PC-3 (cell line): ENCODE data around the gene CRTC1. TPM values are rescaled to one million over a fixed set of nuclear protein-coding genes. Genes with fewer than 3 reads are reported as not detected.

ENCODE experiments used
- ATAC-seq: fragments of 200-7000 bp; cut with Tn5 transposase; 2 replicates; pipeline ENCODE4 v1.9.1; 2020; ENCODE audit warnings: mild to moderate bottlenecking, moderate library complexity
- BruUV-seq: library from RNA; stranded (reverse); fragments of 400-500 nt; replicated peaks from 2 replicates; lab custom pipeline; 2021; lab: Mats Ljungman, UMichigan
- CTCF ChIA-PET: fragments of 300-600 bp; sonication (Branson Sonifier 250); formaldehyde crosslinking; loops from one replicate; lab custom pipeline; 2022; ENCODE audit warnings: antibody characterized with exemption; lab: Charles Lee
- POLR2A ChIA-PET: fragments of 300-600 bp; sonication (Branson Sonifier 250); formaldehyde crosslinking; loops from one replicate; lab custom pipeline; 2022; ENCODE audit warnings: antibody characterized with exemption; ENCODE audit not compliant: unreplicated experiment; lab: Charles Lee
- DNase-seq: peaks from one replicate; pipeline ENCODE4 v3.0.0-alpha.2; 2015
- H2AFZ ChIP-seq: fragments of 300-600 bp; sonication (generic); 2 replicates; pipeline ENCODE4 v1.6.0; 2016; ENCODE audit warnings: antibody characterized with exemption, low read length
- H3F3A ChIP-seq: fragments of 300-600 bp; sonication (generic); one replicate; pipeline ENCODE4 v1.6.0; 2017; ENCODE audit warnings: antibody characterized with exemption, low read length, control low read depth, mild to moderate bottlenecking; ENCODE audit not compliant: unreplicated experiment
- H3K27ac ChIP-seq: fragments of 300-600 bp; sonication (generic); 2 replicates; pipeline ENCODE4 v1.5.1; 2016; ENCODE audit warnings: mild to moderate bottlenecking, low read length
- H3K27me3 ChIP-seq: fragments of 300-600 bp; sonication (generic); 2 replicates; pipeline ENCODE4 v1.6.1; 2016; ENCODE audit warnings: low read length, mixed read lengths
- H3K36me3 ChIP-seq: fragments of 300-600 bp; sonication (generic); 2 replicates; pipeline ENCODE4 v1.6.1; 2016; ENCODE audit warnings: low read depth, mixed run types, low read length, mixed read lengths
- H3K4me1 ChIP-seq: fragments of 300-600 bp; sonication (generic); 2 replicates; pipeline ENCODE4 v1.5.1; 2016; ENCODE audit warnings: low read length; ENCODE audit not compliant: insufficient read depth
- H3K4me2 ChIP-seq: fragments of 300-600 bp; sonication (generic); 2 replicates; pipeline ENCODE4 v1.6.0; 2016; ENCODE audit warnings: low read length
- H3K4me3 ChIP-seq: fragments of 300-600 bp; sonication (generic); 2 replicates; pipeline ENCODE4 v1.5.1; 2016; ENCODE audit warnings: mild to moderate bottlenecking, low read length, mixed read lengths
- H3K79me2 ChIP-seq: fragments of 300-600 bp; sonication (generic); 2 replicates; pipeline ENCODE4 v1.6.1; 2017; ENCODE audit warnings: low read length, mixed read lengths
- H3K9ac ChIP-seq: fragments of 300-600 bp; sonication (generic); 2 replicates; pipeline ENCODE4 v1.6.0; 2016; ENCODE audit warnings: mild to moderate bottlenecking, low read length
- H3K9me2 ChIP-seq: fragments of 300-600 bp; sonication (generic); replicated peaks from 2 replicates; pipeline ENCODE4 v1.6.1; 2016; ENCODE audit warnings: mixed run types, low read length, mixed read lengths
- H3K9me3 ChIP-seq: fragments of 300-600 bp; sonication (generic); 2 replicates; pipeline ENCODE4 v1.6.1; 2016; ENCODE audit warnings: low read length, mixed read lengths
- H4K20me1 ChIP-seq: fragments of 300-600 bp; sonication (generic); 2 replicates; pipeline ENCODE4 v1.6.1; 2016; ENCODE audit warnings: low read length, mixed read lengths
- EZH2 ChIP-seq: fragments of 300-600 bp; sonication (generic); IDR thresholded peaks from one replicate; pipeline ENCODE4 v1.6.1; 2017; ENCODE audit warnings: antibody characterized with exemption, mild to moderate bottlenecking, low read length; ENCODE audit not compliant: unreplicated experiment
- EZH2phosphoT487 ChIP-seq: fragments of 300-600 bp; sonication (generic); IDR thresholded peaks from 2 replicates; pipeline ENCODE4 v1.6.1; 2018; ENCODE audit warnings: mild to moderate bottlenecking, antibody characterized with exemption, low read length, borderline replicate concordance
- intact Hi-C: fragments of 100-400 bp; cut with micrococcal nuclease; formaldehyde crosslinking; loops from 2 replicates; pipeline ENCODE4 v1.9.0; 2023
- total RNA-seq: library from RNA; depleted of rRNA; stranded (reverse); fragments of >200 nt; gene quantifications from 2 replicates; pipeline ENCODE4 v1.2.3, GENCODE V29; 2014
- TF ChIP-seq, protein P1 (sequence below): fragments of 300-600 bp; sonication (generic); conservative IDR thresholded peaks from 2 replicates; pipeline ENCODE4 v1.5.1; 2017; ENCODE audit warnings: antibody characterized with exemption, low read depth, mild to moderate bottlenecking, low read length

CRTC1 gene
- total RNA-seq, 1 experiment from 2014 or later: 6.7 TPM

DNA sequence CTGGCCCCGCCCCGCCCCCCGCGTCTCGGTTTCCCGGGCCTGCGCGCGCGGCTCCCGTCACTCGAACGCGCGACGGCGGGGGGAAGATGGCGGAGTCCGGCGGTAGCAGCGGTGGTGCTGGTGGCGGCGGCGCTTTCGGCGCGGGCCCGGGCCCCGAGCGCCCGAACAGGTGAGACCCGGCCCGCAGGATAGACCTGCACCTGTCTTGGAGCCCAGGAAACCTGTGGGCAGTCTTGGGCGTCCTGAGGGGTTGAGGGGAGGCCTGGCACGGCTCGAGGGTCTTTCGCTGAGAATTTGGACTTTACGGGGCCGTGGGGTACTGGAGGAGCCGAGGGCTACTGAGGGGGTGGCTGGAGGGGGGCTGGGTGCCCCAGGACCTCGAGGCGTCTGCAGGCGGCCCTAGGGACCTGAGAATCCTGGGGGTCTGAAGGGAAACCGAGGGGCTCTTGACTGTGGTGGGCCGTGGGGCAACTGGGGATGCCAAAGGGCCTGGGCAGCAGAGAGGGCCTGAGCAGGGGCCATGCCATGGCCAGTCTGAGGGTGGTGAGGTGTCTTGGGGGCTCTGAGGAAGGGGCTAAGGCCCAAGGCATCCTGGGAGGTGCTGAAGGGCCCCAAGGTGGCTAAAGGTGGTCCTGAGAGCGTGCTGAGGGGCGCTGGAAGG lies 46.4 kb upstream of the CRTC1 start, which contains the start of gene KLHL26:
TSS of gene KLHL26 (plus strand) at position 60 of the 661 bp plus-strand sequence. CDS start at position 87, 27 bp downstream.
- peaks cover 12% of the 10 kb centered on the region for H3K4me1 ChIP-seq
- peak within 1 kb of the TSS; percentile 79 for H3K4me3 ChIP-seq
- H3K27me3 ChIP-seq: no peaks in the 10 kb centered on the region
- no peak within 1 kb of the TSS for H3K27ac ChIP-seq
- no peaks in the 10 kb centered on the region for H3K36me3 ChIP-seq
- peak within 1 kb of the TSS; percentile 81 for H2AFZ ChIP-seq
- ATAC-seq: no peak
- CTCF ChIA-PET: no interaction called here
- intact Hi-C loops: loop anchor here (5.0 kb wide), 1 partner anchor 115 kb away; the partner anchor contains the start of gene ELL
- H4K20me1 ChIP-seq: 0 out of 2 replicates have a peak, but pooled peaks cover 3% of the 10 kb centered on the region
- H3K79me2 ChIP-seq: peaks cover 40% of the 10 kb centered on the region
- no peaks in the 10 kb centered on the region for H3K9me2 ChIP-seq
- H3F3A ChIP-seq: no peaks in the 10 kb centered on the region
- TF ChIP-seq EZH2 (no peak), EZH2phosphoT487 (no peak)
- TF ChIP-seq, protein P1, sequence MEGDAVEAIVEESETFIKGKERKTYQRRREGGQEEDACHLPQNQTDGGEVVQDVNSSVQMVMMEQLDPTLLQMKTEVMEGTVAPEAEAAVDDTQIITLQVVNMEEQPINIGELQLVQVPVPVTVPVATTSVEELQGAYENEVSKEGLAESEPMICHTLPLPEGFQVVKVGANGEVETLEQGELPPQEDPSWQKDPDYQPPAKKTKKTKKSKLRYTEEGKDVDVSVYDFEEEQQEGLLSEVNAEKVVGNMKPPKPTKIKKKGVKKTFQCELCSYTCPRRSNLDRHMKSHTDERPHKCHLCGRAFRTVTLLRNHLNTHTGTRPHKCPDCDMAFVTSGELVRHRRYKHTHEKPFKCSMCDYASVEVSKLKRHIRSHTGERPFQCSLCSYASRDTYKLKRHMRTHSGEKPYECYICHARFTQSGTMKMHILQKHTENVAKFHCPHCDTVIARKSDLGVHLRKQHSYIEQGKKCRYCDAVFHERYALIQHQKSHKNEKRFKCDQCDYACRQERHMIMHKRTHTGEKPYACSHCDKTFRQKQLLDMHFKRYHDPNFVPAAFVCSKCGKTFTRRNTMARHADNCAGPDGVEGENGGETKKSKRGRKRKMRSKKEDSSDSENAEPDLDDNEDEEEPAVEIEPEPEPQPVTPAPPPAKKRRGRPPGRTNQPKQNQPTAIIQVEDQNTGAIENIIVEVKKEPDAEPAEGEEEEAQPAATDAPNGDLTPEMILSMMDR: no peak
- H3K9me3 ChIP-seq: no peaks in the 10 kb centered on the region
- no peak for DNase-seq
- POLR2A ChIA-PET: no interaction called here
- H3K4me2 ChIP-seq: peak within 1 kb of the TSS; percentile 99
- no TSS peak for BruUV-seq
- H3K9ac ChIP-seq: peak within 1 kb of the TSS; percentile 84

DNA sequence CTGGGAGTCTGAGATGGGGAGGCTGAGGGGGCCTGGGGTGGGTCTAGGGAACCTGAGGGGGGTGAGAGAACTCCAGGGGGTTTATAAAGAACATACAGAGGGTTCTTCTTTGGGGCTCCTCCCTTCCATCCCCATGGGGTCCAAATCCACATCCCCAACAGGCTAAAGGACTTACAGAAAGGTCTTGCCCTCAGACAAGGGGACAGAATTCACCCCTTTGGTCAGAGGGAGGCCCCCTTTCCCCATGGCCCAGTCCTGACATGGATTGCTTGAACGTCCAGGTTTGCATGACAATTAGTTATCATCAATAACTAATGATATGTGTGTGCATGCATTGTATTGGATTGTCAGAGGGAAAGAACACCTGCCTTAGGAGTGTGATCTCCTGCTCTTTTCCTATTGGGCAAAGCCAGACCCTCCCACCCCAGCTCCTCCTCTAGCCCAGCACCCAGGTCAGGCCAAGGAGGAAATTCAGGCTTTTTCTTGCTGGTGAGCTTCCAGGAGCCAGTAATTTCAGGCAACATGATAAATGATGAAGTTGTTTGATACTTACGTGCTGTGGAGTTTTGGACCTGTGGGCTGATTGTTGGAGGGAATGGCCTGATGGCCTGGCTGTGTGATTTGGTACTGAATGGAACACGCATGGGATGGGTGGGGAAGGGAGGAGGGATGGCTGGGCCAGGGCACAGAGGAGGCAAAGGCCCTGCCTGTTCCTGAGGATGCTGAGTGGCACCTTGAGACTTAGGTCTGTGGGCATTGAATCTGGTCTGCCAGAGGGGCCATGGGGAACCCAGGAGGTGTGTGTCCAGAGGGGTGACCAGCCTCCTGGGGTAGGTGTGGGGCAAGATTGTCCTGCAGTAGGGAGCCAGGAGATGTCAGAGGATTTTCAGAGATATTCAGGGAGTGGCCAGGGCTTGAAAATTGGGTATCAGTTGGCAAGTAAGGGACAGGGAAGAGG lies 45.5 kb upstream of the CRTC1 start:
- TF ChIP-seq, protein P1: no peak
- TF ChIP-seq EZH2 (no peak), EZH2phosphoT487 (no peak)
- Histone ChIP-seq H3K4me2 (peak overlapping the region; percentile 99), H3K4me1 (peaks cover 12% of the 10 kb centered on the region), H3K4me3 (peak overlapping the region; percentile 79), H3K79me2 (peaks cover 41% of the 10 kb centered on the region), H2AFZ (no peak overlapping the region), H3K9me3 (no peaks in the 10 kb centered on the region), H3F3A (no peaks in the 10 kb centered on the region), H3K27me3 (no peaks in the 10 kb centered on the region), H3K9me2 (no peaks in the 10 kb centered on the region), H3K27ac (no peak overlapping the region), H4K20me1 (0 out of 2 replicates have a peak, but pooled peaks cover 3% of the 10 kb centered on the region), H3K36me3 (no peaks in the 10 kb centered on the region), H3K9ac (peak overlapping the region; percentile 84)
- CTCF ChIA-PET: no interaction called here
- ATAC-seq (no peak), DNase-seq (peak; percentile 44)
- intact Hi-C loops: loop anchor here (5.0 kb wide), 1 partner anchor 116 kb away; the partner anchor contains the start of gene ELL
- POLR2A ChIA-PET: interaction anchor here (0.6 kb wide), 1 partner anchor 142 kb away, joined by 3 read pairs; no protein-coding TSS in a partner anchor
- BruUV-seq: TSS peak; percentile 44
